ENCODE results near the gene SHISA9. TPM values are rescaled to one million over a fixed set of nuclear protein-coding genes. Genes with fewer than 3 reads are reported as not detected.
"Not testable (repeated sequence)": the region's sequence is repeated elsewhere in the genome, so short reads cannot be mapped to it uniquely, and the experiment has no call there.

Gene SHISA9
- total RNA-seq = under 1 TPM in 1 of 2 donors, not detected in 1; 0.11 TPM

DNA sequence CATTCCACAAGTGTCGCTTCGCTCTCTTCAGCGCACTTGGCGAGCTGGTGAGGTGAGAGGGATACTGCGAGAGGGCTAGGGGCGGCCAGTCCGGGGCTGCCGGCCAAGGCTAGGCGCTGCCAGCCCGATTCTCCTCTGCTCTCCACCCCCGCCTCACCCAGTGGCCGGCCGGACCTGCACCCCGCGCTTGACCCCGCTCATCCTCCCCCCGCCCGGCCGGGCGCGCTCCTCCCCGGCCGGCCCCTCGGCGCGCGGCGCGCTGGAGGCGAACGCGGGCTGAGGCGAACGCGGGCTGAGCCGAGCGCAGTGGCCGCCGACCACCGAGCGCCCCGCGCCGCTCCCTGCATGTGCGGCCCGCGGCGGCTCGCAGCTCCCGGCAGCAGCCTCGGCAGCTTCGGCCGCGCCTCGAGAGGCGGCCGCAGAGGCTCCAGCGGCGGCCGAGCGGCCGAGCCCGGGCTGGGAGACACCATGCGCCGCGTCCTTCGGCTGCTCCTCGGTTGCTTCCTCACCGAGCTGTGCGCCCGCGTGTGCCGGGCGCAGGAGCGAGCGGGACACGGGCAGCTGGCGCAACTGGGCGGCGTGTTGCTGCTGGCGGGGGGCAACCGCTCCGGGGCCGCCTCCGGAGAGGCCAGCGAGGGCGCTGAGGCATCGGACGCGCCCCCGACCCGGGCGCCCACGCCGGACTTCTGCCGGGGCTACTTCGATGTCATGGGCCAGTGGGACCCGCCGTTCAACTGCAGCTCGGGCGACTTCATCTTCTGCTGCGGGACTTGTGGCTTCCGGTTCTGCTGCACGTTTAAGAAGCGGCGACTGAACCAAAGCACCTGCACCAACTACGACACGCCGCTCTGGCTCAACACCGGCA, at the start of gene SHISA9:
Gene SHISA9, plus strand, starts transcription at position 2 of the 865 bp plus-strand sequence.
- no peak within 1 kb of the TSS for H3K27ac Mint-ChIP-seq

GRCh38 chr16:12853972-12854371, 47.4 kb upstream of the SHISA9 start:
- Mint-ChIP-seq H3K36me3 (no peaks in the 10 kb centered on the region), H3K9me3 (no peaks in the 10 kb centered on the region), H3K27ac (no peak overlapping the region), H3K4me3 (no peak overlapping the region), H3K4me1 (ENCODE audit: low read depth in 2 of 2) (no peaks in the 10 kb centered on the region), H3K27me3 (peaks cover 6 to 10% of the 10 kb centered on the region in 2 donors)
- DNase-seq (ENCODE audit: low spot score) (no peak), ATAC-seq (no peak)

More for the DNA sequence above, at the start of gene SHISA9:
- H3K27me3 Mint-ChIP-seq = peaks cover 36 to 40% of the 10 kb centered on the region in 2 donors
- no peaks in the 10 kb centered on the region for H3K4me1 Mint-ChIP-seq (ENCODE audit: low read depth in 2 of 2)
- no peak for ATAC-seq
- no peaks in the 10 kb centered on the region for H3K36me3 Mint-ChIP-seq
- no peaks in the 10 kb centered on the region for H3K9me3 Mint-ChIP-seq
- no peak for DNase-seq (ENCODE audit: low spot score)
- no peak within 1 kb of the TSS for H3K4me3 Mint-ChIP-seq

DNA sequence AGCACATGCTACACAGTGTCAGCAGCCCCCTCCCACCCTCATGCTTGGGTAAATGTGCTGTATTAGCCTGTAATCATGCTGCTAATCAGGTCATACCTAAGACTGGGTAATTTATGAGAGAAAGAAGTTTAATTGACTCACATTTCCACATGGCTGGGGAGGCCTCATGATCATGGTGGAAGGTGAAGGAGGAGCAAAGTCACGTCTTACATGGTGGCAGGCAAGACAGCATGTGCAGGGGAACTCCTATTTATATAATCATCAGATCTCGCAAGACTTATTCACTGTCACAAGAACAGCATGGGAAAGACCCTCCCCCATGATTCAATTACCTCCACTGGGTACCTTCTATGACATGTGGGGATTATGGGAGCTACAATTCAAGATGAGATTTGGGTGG, 44.0 kb upstream of the SHISA9 start:
- not testable (repeated sequence) for H3K4me1 Mint-ChIP-seq (ENCODE audit: low read depth in 2 of 2); H3K27me3 Mint-ChIP-seq; DNase-seq (ENCODE audit: low spot score); H3K9me3 Mint-ChIP-seq; H3K36me3 Mint-ChIP-seq; H3K27ac Mint-ChIP-seq; H3K4me3 Mint-ChIP-seq
- ATAC-seq = peak in 1 of 2 donors; percentile 45

DNA sequence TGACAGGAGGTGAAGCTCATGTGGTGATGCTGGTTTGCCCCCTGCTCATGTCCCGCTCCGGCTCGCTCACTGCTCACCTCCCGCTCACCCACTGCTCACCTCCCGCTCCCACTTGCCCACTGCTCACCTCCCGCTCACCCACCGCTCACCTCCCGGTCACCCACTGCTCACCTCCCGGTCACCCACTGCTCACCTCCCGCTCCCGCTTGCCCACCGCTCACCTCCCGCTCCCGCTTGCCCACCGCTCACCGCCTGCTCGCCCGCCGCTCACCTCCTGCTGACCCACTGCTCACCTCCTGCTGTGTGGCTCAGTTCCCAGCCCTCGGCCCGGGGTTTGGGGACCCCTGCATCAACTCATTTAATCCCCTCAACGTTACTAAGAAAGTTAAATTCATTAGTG, 39.1 kb upstream of the SHISA9 start:
- Mint-ChIP-seq H3K27me3 (peaks cover 9 to 12% of the 10 kb centered on the region in 2 donors), H3K9me3 (no peaks in the 10 kb centered on the region), H3K36me3 (no peaks in the 10 kb centered on the region), H3K4me3 (no peak overlapping the region), H3K4me1 (ENCODE audit: low read depth in 2 of 2) (no peaks in the 10 kb centered on the region), H3K27ac (no peak overlapping the region)
- peak in 1 of 2 donors; percentile 50 for ATAC-seq
- no peak for DNase-seq (ENCODE audit: low spot score)

GRCh38 chr16:12862941-12863340, 38.5 kb upstream of the SHISA9 start:
- ATAC-seq = no peak
- no peak overlapping the region for H3K4me3 Mint-ChIP-seq
- peaks cover 10% of the 10 kb centered on the region in 2 donors for H3K27me3 Mint-ChIP-seq
- no peaks in the 10 kb centered on the region for H3K4me1 Mint-ChIP-seq (ENCODE audit: low read depth in 2 of 2)
- H3K9me3 Mint-ChIP-seq = no peaks in the 10 kb centered on the region
- H3K36me3 Mint-ChIP-seq = no peaks in the 10 kb centered on the region
- no peak for DNase-seq (ENCODE audit: low spot score)
- H3K27ac Mint-ChIP-seq = no peak overlapping the region

DNA sequence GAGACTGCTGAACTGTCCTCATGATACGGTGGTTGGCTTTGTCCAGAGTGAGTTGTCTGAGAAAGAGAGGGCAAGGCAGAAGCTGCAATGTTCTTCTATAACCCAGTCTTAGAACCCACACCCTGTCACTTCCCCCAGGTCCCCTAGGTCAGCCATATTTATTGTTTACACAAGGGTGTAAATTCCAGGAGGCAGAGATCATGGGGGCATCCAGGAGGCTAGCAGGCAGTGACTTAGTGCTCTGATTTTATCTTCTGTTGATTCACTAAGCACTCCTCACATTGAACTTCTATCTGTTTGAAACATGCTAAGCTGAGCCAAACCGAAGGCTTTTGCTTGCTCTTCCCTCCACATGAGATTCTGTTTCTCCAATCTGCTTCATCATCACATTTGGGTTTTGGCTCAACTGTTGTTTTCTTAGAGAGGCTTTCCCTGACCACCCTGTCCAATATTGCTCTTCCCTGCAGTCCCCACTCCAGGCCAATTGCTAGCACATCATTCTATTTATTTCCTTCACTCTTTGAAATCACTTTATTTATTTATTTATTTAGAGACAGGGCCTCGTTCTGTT, 34.3 kb upstream of the SHISA9 start:
- Mint-ChIP-seq H3K9me3 (no peaks in the 10 kb centered on the region), H3K27ac (no peak overlapping the region), H3K36me3 (no peaks in the 10 kb centered on the region), H3K4me1 (ENCODE audit: low read depth in 2 of 2) (no peaks in the 10 kb centered on the region), H3K27me3 (peaks cover 16 to 24% of the 10 kb centered on the region in 2 donors), H3K4me3 (no peak overlapping the region)
- DNase-seq (ENCODE audit: low spot score) (no peak), ATAC-seq (no peak)

DNA sequence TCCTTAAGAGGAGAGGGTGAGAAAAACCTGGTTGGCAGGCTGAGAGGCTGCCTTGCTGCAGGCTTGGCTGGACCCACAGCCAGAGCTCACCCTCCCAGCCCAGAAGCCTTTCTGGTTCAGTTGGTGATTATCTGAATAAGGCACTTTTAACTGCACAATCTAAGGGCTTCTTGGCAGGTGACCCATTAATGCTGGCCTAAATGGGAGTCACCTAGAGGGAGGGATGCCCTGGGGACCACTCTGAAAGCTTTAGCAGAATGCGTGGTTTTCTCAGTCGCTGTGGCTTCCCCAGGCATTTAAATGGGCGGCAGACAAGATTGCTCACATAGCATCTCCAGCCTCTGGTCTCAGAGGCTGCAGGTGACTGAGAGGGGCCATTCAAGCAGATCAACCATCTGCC, 33.2 kb upstream of the SHISA9 start:
- ATAC-seq (peak in 1 of 2 donors; percentile 30), DNase-seq (ENCODE audit: low spot score) (no peak)
- H3K27ac Mint-ChIP-seq = no peak overlapping the region
- H3K36me3 Mint-ChIP-seq = no peaks in the 10 kb centered on the region
- no peaks in the 10 kb centered on the region for H3K4me1 Mint-ChIP-seq (ENCODE audit: low read depth in 2 of 2)
- H3K27me3 Mint-ChIP-seq = peaks cover 9 to 26% of the 10 kb centered on the region in 2 donors
- H3K9me3 Mint-ChIP-seq = no peaks in the 10 kb centered on the region
- no peak overlapping the region for H3K4me3 Mint-ChIP-seq

DNA sequence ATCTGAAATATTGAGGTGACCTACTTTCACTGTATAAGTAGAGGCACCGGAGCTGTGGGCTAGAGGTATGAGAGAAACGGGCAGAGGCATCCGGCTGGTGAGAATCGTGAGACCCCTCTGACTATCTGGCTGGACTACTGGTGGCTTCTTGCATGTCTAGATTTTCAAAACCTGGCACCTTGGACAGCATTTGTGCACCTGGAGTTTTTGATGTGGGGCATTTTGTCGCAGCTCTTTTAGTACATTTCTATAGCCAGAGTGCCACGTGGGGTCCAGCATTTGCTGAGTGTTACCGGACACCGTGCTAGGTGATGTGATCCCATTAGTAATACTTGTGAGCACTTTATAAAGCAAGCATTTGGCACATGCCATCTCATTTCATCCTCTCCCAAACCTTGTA, 32.6 kb upstream of the SHISA9 start:
- H3K36me3 Mint-ChIP-seq = no peaks in the 10 kb centered on the region
- DNase-seq (ENCODE audit: low spot score) (no peak), ATAC-seq (no peak)
- no peak overlapping the region for H3K4me3 Mint-ChIP-seq
- H3K4me1 Mint-ChIP-seq (ENCODE audit: low read depth in 2 of 2) = no peaks in the 10 kb centered on the region
- H3K27ac Mint-ChIP-seq = no peak overlapping the region
- peaks cover 9 to 26% of the 10 kb centered on the region in 2 donors for H3K27me3 Mint-ChIP-seq
- no peaks in the 10 kb centered on the region for H3K9me3 Mint-ChIP-seq

- no peak overlapping the region for H3K4me3 Mint-ChIP-seq
- no peak overlapping the region for H3K27ac Mint-ChIP-seq
- H3K36me3 Mint-ChIP-seq = no peaks in the 10 kb centered on the region
- no peaks in the 10 kb centered on the region for H3K4me1 Mint-ChIP-seq (ENCODE audit: low read depth in 2 of 2)
- H3K27me3 Mint-ChIP-seq = peaks cover 10 to 26% of the 10 kb centered on the region in 2 donors
- DNase-seq (ENCODE audit: low spot score) (no peak), ATAC-seq (no peak)
- H3K9me3 Mint-ChIP-seq = no peaks in the 10 kb centered on the region
These were observed 31.5 kb upstream of the SHISA9 start for GRCh38 chr16:12869698-12870427.

DNA sequence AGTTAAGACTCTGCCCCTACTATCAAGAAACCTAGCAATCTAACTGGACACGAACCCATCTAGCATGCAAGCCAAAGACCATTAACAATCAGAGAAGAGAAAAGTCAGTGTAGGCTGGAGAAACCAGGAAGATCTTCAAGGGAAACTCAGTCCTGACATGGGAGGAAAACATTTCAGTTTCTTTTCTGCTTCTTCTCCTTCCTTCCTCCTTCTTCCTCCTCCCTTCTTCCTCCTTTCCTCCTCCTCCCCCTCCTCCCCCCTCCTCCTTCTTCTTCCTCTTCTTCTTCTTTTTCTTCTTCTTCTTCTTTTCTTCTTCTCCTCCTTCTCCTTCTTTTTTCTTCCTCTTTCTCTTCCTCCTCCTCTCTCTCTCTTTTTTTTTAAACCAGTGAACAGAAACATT, 29.6 kb upstream of the SHISA9 start:
- DNase-seq (ENCODE audit: low spot score) (no peak), ATAC-seq (no peak)
- H3K4me3 Mint-ChIP-seq = no peak overlapping the region
- H3K27me3 Mint-ChIP-seq = peaks cover 10 to 17% of the 10 kb centered on the region in 2 donors
- no peak overlapping the region for H3K27ac Mint-ChIP-seq
- H3K9me3 Mint-ChIP-seq = no peaks in the 10 kb centered on the region
- no peaks in the 10 kb centered on the region for H3K4me1 Mint-ChIP-seq (ENCODE audit: low read depth in 2 of 2)
- H3K36me3 Mint-ChIP-seq = no peaks in the 10 kb centered on the region

DNA sequence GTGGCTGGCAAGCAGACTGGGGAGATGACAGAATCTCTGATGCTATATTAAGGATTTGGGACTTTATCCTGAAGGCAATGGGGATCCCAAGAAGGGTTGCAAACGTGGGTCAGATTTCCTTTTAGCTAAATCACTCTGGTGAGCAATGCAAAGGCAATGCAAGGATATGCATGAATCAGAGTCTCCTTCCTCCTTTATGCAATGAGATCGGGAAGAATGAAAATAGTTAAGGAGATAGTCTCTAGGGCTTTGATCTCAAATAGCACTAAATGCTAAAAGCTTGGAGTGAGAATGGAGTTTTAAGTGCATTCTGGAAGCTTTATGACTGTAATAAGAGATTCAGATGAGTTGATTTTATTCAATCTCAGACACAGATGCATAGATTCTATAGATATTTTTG, 27.2 kb upstream of the SHISA9 start:
- Mint-ChIP-seq H3K27ac (no peak overlapping the region), H3K4me3 (no peak overlapping the region), H3K4me1 (ENCODE audit: low read depth in 2 of 2) (no peaks in the 10 kb centered on the region), H3K27me3 (peaks cover 7 to 24% of the 10 kb centered on the region in 2 donors), H3K9me3 (no peaks in the 10 kb centered on the region), H3K36me3 (no peaks in the 10 kb centered on the region)
- DNase-seq (ENCODE audit: low spot score) = no peak
- no peak for ATAC-seq

DNA sequence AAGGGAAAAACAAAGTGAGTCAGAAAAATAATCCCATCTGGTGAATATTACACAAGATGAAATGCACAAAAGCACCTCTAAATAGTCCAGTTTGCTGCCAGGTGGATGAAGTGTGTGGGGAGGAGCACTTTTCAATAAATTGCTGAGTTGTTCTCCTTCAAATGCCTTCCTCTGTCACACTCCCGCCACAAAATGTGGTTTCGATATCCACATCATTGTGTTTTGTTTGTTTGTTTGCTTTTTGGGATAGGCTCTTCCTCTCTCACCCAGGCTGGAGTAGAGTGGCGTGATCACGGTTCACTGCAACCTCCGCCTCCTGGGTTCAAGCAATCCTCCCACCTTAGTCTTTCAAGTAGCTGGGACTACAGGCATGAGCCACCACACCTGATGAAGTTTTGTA, 24.6 kb upstream of the SHISA9 start:
- H3K27me3 Mint-ChIP-seq = peaks cover 3 to 12% of the 10 kb centered on the region in 2 donors
- H3K27ac Mint-ChIP-seq = no peak overlapping the region
- DNase-seq (ENCODE audit: low spot score) (no peak), ATAC-seq (no peak)
- no peaks in the 10 kb centered on the region for H3K9me3 Mint-ChIP-seq
- H3K4me1 Mint-ChIP-seq (ENCODE audit: low read depth in 2 of 2) = no peaks in the 10 kb centered on the region
- no peaks in the 10 kb centered on the region for H3K36me3 Mint-ChIP-seq
- H3K4me3 Mint-ChIP-seq = no peak overlapping the region

DNA sequence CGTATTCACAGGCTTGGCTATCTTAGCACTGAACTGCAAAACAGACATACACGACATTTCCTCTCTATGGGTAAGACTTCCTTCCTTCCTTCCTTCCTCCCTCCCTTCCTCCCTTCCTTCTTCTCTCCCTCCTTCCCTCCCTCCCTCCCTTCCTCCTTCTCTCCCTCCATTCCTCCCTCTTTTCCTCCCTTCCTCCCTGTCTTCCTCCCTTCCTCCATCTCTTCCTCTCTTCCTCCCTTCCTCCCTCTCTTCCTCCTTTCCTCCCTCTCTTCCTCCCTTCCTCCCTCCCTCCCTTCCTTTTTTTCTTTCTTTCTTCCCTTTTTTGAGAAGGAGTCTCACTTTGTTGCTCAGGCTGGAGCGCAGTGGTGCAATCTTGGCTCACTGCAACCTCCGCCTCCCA, 22.4 kb upstream of the SHISA9 start:
- Mint-ChIP-seq H3K9me3 (no peaks in the 10 kb centered on the region), H3K4me1 (ENCODE audit: low read depth in 2 of 2) (no peaks in the 10 kb centered on the region), H3K27ac (no peak overlapping the region), H3K36me3 (no peaks in the 10 kb centered on the region), H3K4me3 (no peak overlapping the region), H3K27me3 (peaks cover 3 to 7% of the 10 kb centered on the region in 2 donors)
- DNase-seq (ENCODE audit: low spot score) (no peak), ATAC-seq (no peak)

GRCh38 chr16:12879812-12880211, 21.6 kb upstream of the SHISA9 start:
- Mint-ChIP-seq H3K4me1 (ENCODE audit: low read depth in 2 of 2) (no peaks in the 10 kb centered on the region), H3K36me3 (no peaks in the 10 kb centered on the region), H3K9me3 (no peaks in the 10 kb centered on the region), H3K27me3 (peaks cover 0 to 7% of the 10 kb centered on the region in 2 donors), H3K27ac (no peak overlapping the region), H3K4me3 (no peak overlapping the region)
- DNase-seq (ENCODE audit: low spot score) (no peak), ATAC-seq (no peak)
